ENCODE measurements around the gene TLR2.
"Not testable (repeated sequence)": the region's sequence is repeated elsewhere in the genome, so short reads cannot be mapped to it uniquely, and the experiment has no call there.

Gene TLR2

GRCh38 chr4:153663667-153664066, 20.4 kb upstream of the TLR2 start:
- DNase-seq: no peak

DNA sequence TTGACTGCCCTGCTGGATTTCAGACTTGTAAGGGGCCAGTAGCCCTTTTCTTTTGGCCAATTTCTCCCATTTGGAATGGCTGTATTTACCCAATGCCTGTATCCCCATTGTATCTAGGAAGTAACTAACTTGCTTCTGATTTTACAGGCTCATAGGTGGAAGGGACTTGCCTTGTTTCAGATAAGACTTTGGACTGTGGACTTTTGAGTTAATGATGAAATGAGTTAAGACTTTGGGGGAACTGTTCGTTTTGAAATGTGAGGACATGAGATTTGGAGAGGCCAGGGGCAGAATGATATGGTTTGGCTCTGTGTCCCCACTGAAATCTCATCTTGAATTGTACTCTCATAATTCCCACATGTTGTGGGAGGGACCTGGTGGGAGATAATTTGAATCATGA, 17.6 kb upstream of the TLR2 start:
- DNase-seq: not testable (repeated sequence)

DNA sequence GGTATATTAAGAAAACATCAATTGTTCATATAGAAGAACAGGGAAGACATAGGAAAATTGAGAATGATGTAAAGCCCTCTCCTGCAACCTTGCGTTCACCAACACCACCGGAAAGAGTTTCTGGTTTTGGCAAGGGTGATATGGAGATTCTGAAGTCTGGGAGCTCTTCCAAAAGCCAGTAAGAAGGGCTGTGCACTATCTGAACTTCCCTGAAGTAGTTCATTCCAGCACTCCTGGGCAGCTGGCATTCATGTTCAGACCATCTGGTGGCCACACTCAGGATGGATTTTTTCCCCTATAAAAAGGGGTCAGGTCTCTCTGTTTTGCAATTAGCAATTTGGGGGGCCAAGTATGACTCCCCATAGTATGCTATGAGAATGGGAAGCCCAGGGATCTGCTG, 15.4 kb upstream of the TLR2 start:
- DNase-seq: no peak

DNA sequence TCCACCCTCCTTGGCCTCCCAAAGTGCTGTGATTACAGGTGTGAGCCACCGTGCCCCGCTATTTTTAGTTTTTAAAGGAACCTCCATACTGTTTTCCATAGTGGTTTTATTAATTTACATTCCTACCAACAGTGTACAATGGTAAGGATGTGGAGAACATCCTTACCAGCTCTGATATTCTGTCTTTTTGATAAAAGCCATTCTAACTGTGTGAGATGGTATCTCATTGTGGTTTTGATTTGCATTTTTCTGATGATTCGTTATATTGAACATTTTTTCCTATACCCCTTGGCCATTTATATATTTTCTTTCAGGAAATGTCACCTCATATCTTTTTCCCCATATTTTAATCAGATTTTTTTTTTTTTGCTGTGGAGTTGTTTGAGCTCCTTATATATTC, 14.2 kb upstream of the TLR2 start:
- DNase-seq: no peak

DNA sequence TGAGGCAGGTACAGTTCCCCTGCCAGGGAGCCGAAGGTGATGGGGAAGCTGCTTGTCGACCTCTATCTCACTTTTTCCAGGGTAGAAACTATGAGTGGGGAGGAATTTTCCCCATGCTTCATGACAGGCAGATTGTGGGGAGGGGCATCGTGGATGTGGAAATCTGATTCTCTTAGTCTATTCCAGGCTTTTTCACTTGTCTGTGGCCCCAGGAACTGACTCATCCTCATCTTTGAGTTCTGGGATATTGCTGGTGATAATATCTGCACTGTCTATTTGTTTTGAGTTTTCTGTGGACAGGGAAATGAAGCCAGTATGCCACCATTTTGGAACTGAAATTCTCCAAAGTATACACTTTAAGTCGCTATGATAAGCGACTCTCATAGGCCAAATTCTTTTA, 7.6 kb upstream of the TLR2 start:
- DNase-seq: no peak

DNA sequence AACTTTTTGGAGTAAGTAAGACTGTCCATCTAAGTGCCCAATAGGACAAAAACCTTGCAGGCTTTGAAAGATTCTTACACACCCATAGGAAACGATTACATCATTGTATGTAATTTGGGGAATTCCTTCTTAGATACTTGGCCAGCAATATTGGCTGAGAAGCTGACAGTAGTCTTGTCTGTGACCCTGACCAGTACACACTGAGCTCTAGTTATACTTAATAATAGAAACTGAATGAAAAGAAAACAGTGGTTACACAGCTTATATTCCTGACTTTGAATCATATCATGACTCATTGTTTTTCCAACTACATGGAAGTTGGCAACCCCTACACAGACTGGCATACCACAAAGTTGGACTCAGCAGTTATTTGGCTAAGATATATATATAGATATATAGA, 7.1 kb upstream of the TLR2 start:
- no peak for DNase-seq

DNA sequence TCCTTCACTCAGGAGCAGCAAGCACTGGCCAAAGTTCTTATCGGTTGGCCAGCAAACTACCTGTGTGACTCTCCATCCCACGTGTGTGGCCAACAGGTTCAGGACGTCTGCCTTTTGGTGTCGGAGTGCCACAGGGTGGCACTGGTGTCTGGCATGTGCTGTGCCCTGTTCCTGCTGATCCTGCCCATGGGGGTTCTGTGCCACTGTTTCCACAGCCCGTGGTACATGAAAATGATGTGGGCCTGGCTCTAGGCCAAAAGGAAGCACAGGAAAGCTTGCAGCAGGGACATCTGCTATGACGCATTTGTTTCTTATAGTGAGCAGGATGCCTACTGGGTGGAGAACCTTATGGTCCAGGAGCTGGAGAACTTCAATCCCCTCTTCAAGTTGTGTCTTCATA, 4.6 kb upstream of the TLR2 start:
- DNase-seq: no peak

DNA sequence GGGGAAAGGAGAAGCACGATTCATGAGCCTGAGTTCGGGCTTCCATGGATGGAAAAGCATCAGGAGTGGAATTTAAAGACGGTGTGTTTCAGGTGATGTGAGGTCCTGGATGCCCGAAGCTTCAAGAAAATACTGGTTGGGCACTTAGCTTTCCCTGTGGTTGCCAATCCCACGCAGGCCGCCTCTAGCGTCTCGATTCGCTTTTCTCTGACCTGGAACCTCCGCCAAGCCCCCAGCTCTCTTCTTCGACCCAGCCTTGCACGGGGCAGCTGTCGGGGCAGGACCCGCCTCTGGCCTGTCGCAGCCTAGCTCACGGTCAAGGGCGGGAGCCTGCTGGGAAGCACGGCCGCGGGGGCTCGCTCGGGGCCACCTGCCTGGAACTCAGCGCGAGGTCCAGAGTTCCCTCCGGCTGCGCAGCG, 308 bp upstream of the TLR2 start:
- no peak for DNase-seq

GRCh38 chr4:153684971-153685371, 891 bp downstream of the TLR2 start:
- peak in 1 of 2 experiments; percentile 21 for DNase-seq

GRCh38 chr4:153704522-153704921, 20.4 kb downstream of the TLR2 start:
- no peak for DNase-seq

GRCh38 chr4:153705743-153706468, 21.8 kb downstream of the TLR2 start:
- no peak for DNase-seq

DNA sequence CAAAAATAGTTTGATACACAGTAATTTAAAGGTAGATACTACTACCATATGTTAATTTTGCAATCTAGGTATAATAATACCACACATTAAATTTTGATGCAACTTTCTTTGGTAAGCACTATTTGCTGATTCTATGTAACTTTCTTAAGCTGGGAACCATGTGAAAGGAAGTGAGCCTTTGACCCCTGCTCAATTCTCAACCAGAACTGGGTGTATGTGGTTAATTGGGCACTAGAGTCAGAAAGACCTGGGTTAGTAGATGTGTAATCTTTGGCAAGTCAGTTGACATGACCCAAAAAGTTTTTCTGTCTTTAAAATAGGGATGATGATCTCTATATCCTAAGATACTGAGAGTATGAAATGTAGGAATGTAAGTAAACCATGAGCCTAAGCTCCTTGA, 22.4 kb downstream of the TLR2 start:
- DNase-seq: no peak

- DNase-seq: no peak
Observed at GRCh38 chr4:153710681-153711080, 26.6 kb downstream of the TLR2 start.

GRCh38 chr4:153713866-153714646, 30.0 kb downstream of the TLR2 start:
- DNase-seq: no peak

- DNase-seq: no peak
Observed at GRCh38 chr4:153722036-153722435, 38.0 kb downstream of the TLR2 start.

GRCh38 chr4:153724606-153725005, 40.5 kb downstream of the TLR2 start:
- no peak for DNase-seq

- no peak for DNase-seq
Observed at GRCh38 chr4:153725136-153725830, 41.2 kb downstream of the TLR2 start.

- no peak for DNase-seq
Observed at GRCh38 chr4:153725831-153726154, 41.7 kb downstream of the TLR2 start.

- no peak for DNase-seq
Observed at GRCh38 chr4:153728151-153728550, 44.1 kb downstream of the TLR2 start.

GRCh38 chr4:153728660-153729059, 44.6 kb downstream of the TLR2 start:
- DNase-seq: no peak

DNA sequence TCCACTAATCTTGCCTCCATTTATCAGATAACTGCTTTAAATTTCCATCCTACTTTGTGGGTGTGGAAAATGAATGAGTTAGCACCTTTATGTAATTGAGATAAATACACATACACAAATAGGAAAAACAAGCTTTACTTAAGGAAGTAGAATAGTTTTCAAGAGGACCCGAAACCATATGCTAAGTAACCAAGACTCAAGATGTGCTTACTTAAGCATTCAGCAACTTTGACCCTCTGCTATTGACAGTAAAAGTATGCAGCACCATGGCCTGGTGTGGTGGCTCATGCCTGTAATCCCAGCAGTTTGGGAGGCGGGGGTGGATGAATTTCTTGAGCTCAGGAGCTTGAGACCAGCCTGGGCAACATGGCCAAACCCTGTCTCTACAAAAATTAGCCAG, 45.8 kb downstream of the TLR2 start:
- no peak for DNase-seq

- no peak for DNase-seq
Observed at GRCh38 chr4:153731239-153731638, 47.2 kb downstream of the TLR2 start.

GRCh38 chr4:153733751-153734448, 49.8 kb downstream of the TLR2 start:
- no peak for DNase-seq
